Measurements from ENCODE around the gene TRPC4AP. TPM values are rescaled to one million over a fixed set of nuclear protein-coding genes. Genes with fewer than 3 reads are reported as not detected.

TRPC4AP gene
- total RNA-seq, 2 donors from 2014 or later, result 65.4 to 76.6 TPM

DNA sequence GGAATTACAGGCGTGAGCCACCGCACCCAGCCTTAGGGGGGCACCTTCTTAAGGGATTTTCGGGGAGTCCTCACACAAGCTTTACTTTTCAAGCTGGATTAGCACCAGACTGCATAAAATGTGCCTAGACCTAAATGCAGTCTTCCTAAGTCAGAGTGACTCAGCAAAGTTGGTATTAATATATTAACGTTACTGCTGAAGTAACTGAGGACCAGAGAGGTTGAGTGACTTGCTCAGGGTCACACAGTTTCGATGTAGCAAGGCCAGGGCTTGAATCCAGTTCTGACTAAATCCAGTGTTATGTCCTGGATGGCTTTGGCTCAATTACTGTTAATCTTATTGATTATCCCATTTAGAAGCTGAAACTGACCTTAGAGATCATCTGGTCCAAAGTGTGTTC, 41.1 kb upstream of the TRPC4AP start:
- WGBS, result 87% methylated on average over 5 of the region's 5 CpGs
- no peak overlapping the region for H3K4me3 ChIP-seq
- peaks cover 0 to 14% of the 10 kb centered on the region in 2 donors for H3K36me3 ChIP-seq
- no peaks in the 10 kb centered on the region for H3K27me3 ChIP-seq (replicated peaks; ENCODE audit: insufficient read depth)
- no peak for DNase-seq (ENCODE audit: low spot score)
- no peaks in the 10 kb centered on the region for H3K9me3 ChIP-seq
- TF ChIP-seq POLR2AphosphoS5 (IDR thresholded peaks at IDR 0.05) (no peak), POLR2A (IDR thresholded peaks at IDR 0.05) (no peak)
- TF ChIP-seq, protein P1, sequence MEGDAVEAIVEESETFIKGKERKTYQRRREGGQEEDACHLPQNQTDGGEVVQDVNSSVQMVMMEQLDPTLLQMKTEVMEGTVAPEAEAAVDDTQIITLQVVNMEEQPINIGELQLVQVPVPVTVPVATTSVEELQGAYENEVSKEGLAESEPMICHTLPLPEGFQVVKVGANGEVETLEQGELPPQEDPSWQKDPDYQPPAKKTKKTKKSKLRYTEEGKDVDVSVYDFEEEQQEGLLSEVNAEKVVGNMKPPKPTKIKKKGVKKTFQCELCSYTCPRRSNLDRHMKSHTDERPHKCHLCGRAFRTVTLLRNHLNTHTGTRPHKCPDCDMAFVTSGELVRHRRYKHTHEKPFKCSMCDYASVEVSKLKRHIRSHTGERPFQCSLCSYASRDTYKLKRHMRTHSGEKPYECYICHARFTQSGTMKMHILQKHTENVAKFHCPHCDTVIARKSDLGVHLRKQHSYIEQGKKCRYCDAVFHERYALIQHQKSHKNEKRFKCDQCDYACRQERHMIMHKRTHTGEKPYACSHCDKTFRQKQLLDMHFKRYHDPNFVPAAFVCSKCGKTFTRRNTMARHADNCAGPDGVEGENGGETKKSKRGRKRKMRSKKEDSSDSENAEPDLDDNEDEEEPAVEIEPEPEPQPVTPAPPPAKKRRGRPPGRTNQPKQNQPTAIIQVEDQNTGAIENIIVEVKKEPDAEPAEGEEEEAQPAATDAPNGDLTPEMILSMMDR (IDR thresholded peaks at IDR 0.05), result no peak
- no peaks in the 10 kb centered on the region for H3K4me1 ChIP-seq (replicated peaks)
- H3K27ac ChIP-seq, result no peak overlapping the region
- intact Hi-C loops (cut with DNase I), result no loop called here

DNA sequence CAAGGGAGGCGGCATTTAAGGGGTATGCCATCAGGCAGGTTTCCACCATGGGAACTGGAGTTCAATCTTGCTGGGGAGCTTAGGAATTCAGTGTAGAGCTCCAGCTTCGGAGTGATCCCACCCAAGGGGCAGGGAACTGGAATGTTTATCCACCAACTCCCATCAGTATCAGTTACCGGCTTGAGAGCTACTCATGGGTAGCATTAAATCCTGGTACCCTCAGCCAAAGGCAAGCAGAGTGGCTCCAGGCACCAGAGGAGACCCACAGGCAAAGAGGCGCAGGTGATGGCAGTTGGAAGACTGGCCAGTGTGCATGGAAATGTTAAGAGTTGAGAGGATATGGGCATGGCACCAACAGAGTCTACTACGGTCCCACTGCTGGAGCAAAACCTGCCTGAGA, 40.4 kb upstream of the TRPC4AP start:
- no peak for DNase-seq (ENCODE audit: low spot score)
- intact Hi-C loops (cut with DNase I), result no loop called here
- H3K9me3 ChIP-seq, result no peaks in the 10 kb centered on the region
- no peaks in the 10 kb centered on the region for H3K27me3 ChIP-seq (replicated peaks; ENCODE audit: insufficient read depth)
- WGBS, result 91% methylated on average over 5 of the region's 5 CpGs
- peaks cover 0 to 14% of the 10 kb centered on the region in 2 donors for H3K36me3 ChIP-seq
- TF ChIP-seq POLR2AphosphoS5 (IDR thresholded peaks at IDR 0.05) (no peak), POLR2A (IDR thresholded peaks at IDR 0.05) (no peak)
- TF ChIP-seq, protein P1 (IDR thresholded peaks at IDR 0.05), result no peak
- no peak overlapping the region for H3K27ac ChIP-seq
- H3K4me1 ChIP-seq (replicated peaks), result no peaks in the 10 kb centered on the region
- no peak overlapping the region for H3K4me3 ChIP-seq

DNA sequence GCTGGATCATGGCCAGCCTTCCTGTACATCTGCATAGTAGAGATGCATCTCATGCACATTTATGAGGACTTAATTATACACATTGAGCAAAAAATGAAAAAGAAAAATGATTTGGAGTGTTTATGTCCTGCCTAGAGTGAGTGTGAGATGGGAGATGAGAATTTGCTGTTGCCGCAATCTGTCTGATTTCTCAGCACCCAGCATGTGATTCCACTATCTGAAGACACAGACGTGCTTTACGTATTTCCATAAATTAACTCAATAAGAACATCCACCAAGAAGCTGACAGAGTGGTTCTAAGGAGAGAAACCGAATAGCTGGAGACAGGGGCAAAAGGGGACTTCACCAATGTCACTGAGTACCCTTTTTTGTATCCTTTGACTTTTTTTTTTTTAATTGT, 39.3 kb upstream of the TRPC4AP start:
- Histone ChIP-seq H3K9me3 (no peaks in the 10 kb centered on the region), H3K27me3 (replicated peaks; ENCODE audit: insufficient read depth) (no peaks in the 10 kb centered on the region), H3K4me3 (no peak overlapping the region), H3K27ac (no peak overlapping the region), H3K36me3 (peaks cover 0 to 5% of the 10 kb centered on the region in 2 donors), H3K4me1 (replicated peaks) (no peaks in the 10 kb centered on the region)
- WGBS, result 77% methylated on average over 4 of the region's 4 CpGs
- DNase-seq (ENCODE audit: low spot score), result no peak
- intact Hi-C loops (cut with DNase I), result no loop called here
- TF ChIP-seq POLR2A (IDR thresholded peaks at IDR 0.05), result no peak

DNA sequence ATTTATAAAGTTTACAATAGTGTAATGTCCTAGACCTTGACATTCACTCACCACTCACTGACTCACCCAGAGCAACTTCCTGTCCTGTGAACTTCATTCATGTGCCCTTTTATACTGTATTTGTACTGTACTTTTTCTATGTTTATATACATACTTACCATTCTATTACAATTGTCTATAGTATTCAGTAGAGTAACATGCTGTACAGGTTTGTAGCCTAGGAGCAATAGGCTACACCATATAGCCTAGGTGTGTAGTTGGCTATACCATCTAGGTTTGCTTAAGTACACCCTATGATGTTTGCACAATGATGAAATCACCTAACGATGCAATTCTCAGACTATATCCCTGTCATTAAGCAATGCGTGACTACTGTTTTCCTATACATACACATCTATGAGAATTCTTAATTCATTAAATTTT, 37.1 kb upstream of the TRPC4AP start:
- WGBS, result 74% methylated on average over 2 of the region's 2 CpGs
- H3K27me3 ChIP-seq (replicated peaks; ENCODE audit: insufficient read depth), result no peaks in the 10 kb centered on the region
- TF ChIP-seq, protein P1 (IDR thresholded peaks at IDR 0.05), result no peak
- TF ChIP-seq POLR2A (IDR thresholded peaks at IDR 0.05) (no peak), POLR2AphosphoS5 (IDR thresholded peaks at IDR 0.05) (no peak)
- H3K36me3 ChIP-seq, result peaks cover 0 to 5% of the 10 kb centered on the region in 2 donors
- H3K4me3 ChIP-seq, result no peak overlapping the region
- intact Hi-C loops (cut with DNase I), result no loop called here
- no peaks in the 10 kb centered on the region for H3K9me3 ChIP-seq
- no peak for DNase-seq (ENCODE audit: low spot score)
- H3K27ac ChIP-seq, result no peak overlapping the region
- H3K4me1 ChIP-seq (replicated peaks), result no peaks in the 10 kb centered on the region

DNA sequence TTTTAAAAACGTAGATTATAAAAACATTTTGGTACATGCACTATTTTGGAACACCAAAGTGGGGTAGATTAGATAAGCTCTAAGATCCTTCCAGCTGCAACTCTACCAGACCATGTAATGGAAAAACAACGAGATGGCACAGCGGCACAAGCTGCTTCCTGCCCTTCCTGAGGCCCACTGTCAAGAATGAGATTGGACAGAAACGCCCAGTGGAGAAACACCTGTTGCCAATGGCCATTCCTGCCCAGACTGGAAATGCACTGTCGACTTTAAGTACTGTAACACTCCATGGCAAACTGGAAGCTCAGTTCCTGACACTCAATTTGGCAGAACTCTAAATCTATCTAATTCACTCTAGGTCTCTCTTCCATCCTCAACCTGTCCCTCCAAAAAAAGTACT, 33.1 kb upstream of the TRPC4AP start:
- DNase-seq (ENCODE audit: low spot score), result no peak
- Histone ChIP-seq H3K4me1 (replicated peaks) (no peaks in the 10 kb centered on the region), H3K27me3 (replicated peaks; ENCODE audit: insufficient read depth) (no peaks in the 10 kb centered on the region), H3K27ac (no peak overlapping the region), H3K9me3 (no peaks in the 10 kb centered on the region), H3K36me3 (peaks cover 5 to 11% of the 10 kb centered on the region in 2 donors), H3K4me3 (no peak overlapping the region)
- 91% methylated on average over 5 of the region's 5 CpGs for WGBS
- TF ChIP-seq, protein P1 (IDR thresholded peaks at IDR 0.05), result no peak
- TF ChIP-seq POLR2A (IDR thresholded peaks at IDR 0.05) (no peak), POLR2AphosphoS5 (IDR thresholded peaks at IDR 0.05) (no peak)
- intact Hi-C loops (cut with DNase I), result no loop called here

Measured in prostate gland (tissue), 2 donors.